CD4-positive, alpha-beta T cell (primary cell): ENCODE results near the gene KRT79. TPM values are rescaled to one million over a fixed set of nuclear protein-coding genes. Genes with fewer than 3 reads are reported as not detected.

ENCODE experiments used
- ATAC-seq: fragments of 200-7000 bp; cut with Tn5 transposase; one replicate; pipeline ENCODE4 v1.10.0; 2022; ENCODE audit warnings: mild to moderate bottlenecking; ENCODE audit not compliant: poor library complexity
- CTCF ChIA-PET: fragments of 350-600 bp; sonication (Branson Sonifier 250); formaldehyde crosslinking; loops from one replicate; lab custom pipeline; 2021; ENCODE audit warnings: antibody characterized with exemption, inconsistent platforms; lab: Charles Lee
- POLR2A ChIA-PET: fragments of 350-600 bp; sonication (Branson Sonifier 250); formaldehyde crosslinking; loops from one replicate; lab custom pipeline; 2021; ENCODE audit warnings: antibody characterized with exemption, inconsistent platforms; lab: Charles Lee
- DNase-seq, 14 experiments: peaks; one replicate each; pipeline ENCODE4 v3.0.0-alpha.2; 2013 to 2020; ENCODE audit warnings: mixed read lengths in 2 of 14
- H3K27ac ChIP-seq, 2 donors: one replicate each; pipeline versions ENCODE4 v1.5.1 to v1.7.0; 2013; ENCODE audit warnings: low read length in 2 of 2, low read depth in 1 of 2, mild to moderate bottlenecking in 1 of 2
- H3K27me3 ChIP-seq, 2 experiments: 1 replicate in 1 of 2; 2 replicates in 1 of 2; pipeline versions ENCODE4 v1.6.1 to v1.7.0; 2013; ENCODE audit warnings: low read length in 2 of 2, control low read depth in 1 of 2, mild to moderate bottlenecking in 1 of 2, moderate library complexity in 1 of 2; ENCODE audit not compliant: insufficient read depth in 2 of 2, control insufficient read depth in 1 of 2
- H3K36me3 ChIP-seq: one replicate; pipeline ENCODE4 v1.6.1; 2013; ENCODE audit warnings: low read length, control low read depth; ENCODE audit not compliant: insufficient read depth
- H3K4me1 ChIP-seq: one replicate; pipeline ENCODE4 v1.6.1; 2013; ENCODE audit warnings: low read length, control low read depth; ENCODE audit not compliant: insufficient read depth
- H3K4me3 ChIP-seq: one replicate; pipeline ENCODE4 v1.5.1; 2013; ENCODE audit warnings: mild to moderate bottlenecking, low read length, moderate library complexity
- H3K9me3 ChIP-seq, 2 experiments: 1 replicate in 1 of 2; 2 replicates in 1 of 2; pipeline versions ENCODE4 v1.6.1 to v1.7.0; 2013; ENCODE audit warnings: low read length in 2 of 2, mild to moderate bottlenecking in 2 of 2, control low read depth in 1 of 2, moderate library complexity in 1 of 2; ENCODE audit not compliant: control insufficient read depth in 1 of 2, insufficient read depth in 1 of 2
- H3K27ac Mint-ChIP-seq: one replicate; pipeline ENCODE4 v1.8.0; 2020; ENCODE audit warnings: mixed read lengths
- H3K27me3 Mint-ChIP-seq: one replicate; pipeline ENCODE4 v1.8.0; 2021; ENCODE audit warnings: mixed read lengths
- H3K36me3 Mint-ChIP-seq: one replicate; pipeline ENCODE4 v1.8.0; 2021; ENCODE audit warnings: low read depth, mixed read lengths
- H3K4me1 Mint-ChIP-seq: one replicate; pipeline ENCODE4 v1.8.0; 2021; ENCODE audit warnings: low read depth, mixed read lengths
- H3K4me3 Mint-ChIP-seq: one replicate; pipeline ENCODE4 v1.8.0; 2020; ENCODE audit warnings: mild to moderate bottlenecking, mixed read lengths
- H3K9me3 Mint-ChIP-seq: one replicate; pipeline ENCODE4 v1.8.0; 2020; ENCODE audit warnings: mixed read lengths
- CTCF ChIP-seq: fragments of 200-600 bp; IDR thresholded peaks from one replicate; pipeline ENCODE4 v1.8.0; 2022; ENCODE audit warnings: antibody characterized with exemption, mild to moderate bottlenecking
- intact Hi-C, 2 experiments: fragments of 100-400 bp; cut with DNase I in 1 of 2; cut with micrococcal nuclease in 1 of 2; formaldehyde crosslinking; loops; one replicate each; pipeline versions ENCODE4 v1.15.1 to v1.9.0; 2023 to 2025; cut with DNase I, micrococcal nuclease
- total RNA-seq, 174 experiments: library from RNA in 2 of 174; stranded (reverse) in 2 of 174; gene quantifications; one replicate each; pipeline ENCODE4 v1.2.3 and lab custom pipeline; 2021 to 2026

The KRT79 gene
- total RNA-seq, 2 experiments from 2014 or later = not detected

- no peak overlapping the region for H3K27ac Mint-ChIP-seq
- intact Hi-C loops = no loop called here
- POLR2A ChIA-PET = no interaction called here
These were observed 6.0 kb downstream of the KRT79 start for GRCh38 chr12:52828156-52828555.

DNA sequence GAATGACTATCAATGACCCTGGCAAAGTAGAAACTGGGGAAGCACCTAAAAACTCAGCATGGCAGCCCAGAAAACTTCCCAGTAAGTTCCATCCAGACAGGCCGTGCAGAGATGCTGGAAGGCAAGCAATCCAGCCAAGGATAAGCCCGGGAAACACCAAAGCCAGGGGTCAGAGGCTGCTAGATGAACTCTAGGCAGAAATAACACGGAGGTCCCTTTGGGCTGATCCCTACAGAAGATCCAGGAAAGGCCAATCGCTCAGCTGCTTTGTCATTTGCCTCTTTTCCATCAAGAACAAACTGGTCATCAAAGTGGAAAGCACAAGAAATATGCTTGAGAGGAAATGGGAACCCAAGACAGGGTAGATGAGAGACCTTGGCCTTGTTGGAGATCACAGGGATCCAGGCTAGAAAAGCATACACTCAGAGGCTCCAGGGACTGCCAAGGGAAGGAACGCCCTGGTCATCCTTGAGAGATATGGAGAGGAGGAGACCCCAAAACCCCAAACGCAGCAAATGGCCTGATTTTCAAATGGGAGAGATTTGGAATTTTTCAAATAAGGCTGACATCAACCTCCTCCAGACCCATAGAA lies 6.5 kb downstream of the KRT79 start:
- CTCF ChIA-PET = no interaction called here
- Mint-ChIP-seq H3K4me1 (peaks cover 12% of the 10 kb centered on the region), H3K36me3 (no peaks in the 10 kb centered on the region)

More at GRCh38 chr12:52828156-52828555, 6.0 kb downstream of the KRT79 start:
- Histone ChIP-seq H3K36me3 (no peaks in the 10 kb centered on the region), H3K9me3 (no peaks in the 10 kb centered on the region), H3K27me3 (no peaks in the 10 kb centered on the region), H3K27ac (no peak overlapping the region), H3K4me3 (no peak overlapping the region), H3K4me1 (no peaks in the 10 kb centered on the region)
- no peak for ATAC-seq
- CTCF ChIA-PET = no interaction called here
- no peak for DNase-seq
- TF ChIP-seq CTCF = no peak
- peaks cover 12% of the 10 kb centered on the region for H3K4me1 Mint-ChIP-seq
- H3K9me3 Mint-ChIP-seq = no peaks in the 10 kb centered on the region
- H3K27me3 Mint-ChIP-seq = no peaks in the 10 kb centered on the region
- no peak overlapping the region for H3K4me3 Mint-ChIP-seq
- H3K36me3 Mint-ChIP-seq = no peaks in the 10 kb centered on the region

GRCh38 chr12:52826611-52827498 lies 7.3 kb downstream of the KRT79 start:
- intact Hi-C loops = no loop called here
- Mint-ChIP-seq H3K4me3 (no peak overlapping the region), H3K9me3 (no peaks in the 10 kb centered on the region), H3K4me1 (peaks cover 12% of the 10 kb centered on the region), H3K27me3 (no peaks in the 10 kb centered on the region), H3K27ac (no peak overlapping the region), H3K36me3 (no peaks in the 10 kb centered on the region)
- H3K27ac ChIP-seq = no peak overlapping the region
- POLR2A ChIA-PET = no interaction called here
- DNase-seq (no peak), ATAC-seq (no peak)
- peaks cover 4% of the 10 kb centered on the region for H3K4me1 ChIP-seq
- no peaks in the 10 kb centered on the region for H3K27me3 ChIP-seq
- H3K9me3 ChIP-seq = no peaks in the 10 kb centered on the region
- TF ChIP-seq CTCF = no peak
- no peak overlapping the region for H3K4me3 ChIP-seq
- CTCF ChIA-PET = no interaction called here
- no peaks in the 10 kb centered on the region for H3K36me3 ChIP-seq

More for the DNA sequence above, 6.5 kb downstream of the KRT79 start:
- no peaks in the 10 kb centered on the region for H3K36me3 ChIP-seq
- intact Hi-C loops = no loop called here
- no peak overlapping the region for H3K27ac Mint-ChIP-seq
- no peaks in the 10 kb centered on the region for H3K27me3 Mint-ChIP-seq
- no peaks in the 10 kb centered on the region for H3K4me1 ChIP-seq
- H3K4me3 Mint-ChIP-seq = no peak overlapping the region
- POLR2A ChIA-PET = no interaction called here
- TF ChIP-seq CTCF = no peak
- no peak overlapping the region for H3K4me3 ChIP-seq
- no peaks in the 10 kb centered on the region for H3K27me3 ChIP-seq
- no peaks in the 10 kb centered on the region for H3K9me3 ChIP-seq
- no peaks in the 10 kb centered on the region for H3K9me3 Mint-ChIP-seq
- ATAC-seq = no peak
- no peak overlapping the region for H3K27ac ChIP-seq
- DNase-seq = no peak
